Measurements from ENCODE around the gene EVC.

The EVC gene

GRCh38 chr4:5732158-5732557, 21.2 kb downstream of the EVC start:
- no peak for DNase-seq

GRCh38 chr4:5734853-5735252, 23.9 kb downstream of the EVC start:
- DNase-seq, result no peak

GRCh38 chr4:5735463-5735862, 24.5 kb downstream of the EVC start:
- no peak for DNase-seq

- no peak for DNase-seq
Observed at GRCh38 chr4:5738061-5738460, 27.1 kb downstream of the EVC start.

GRCh38 chr4:5742388-5742787, 31.4 kb downstream of the EVC start:
- no peak for DNase-seq

- DNase-seq, result no peak
Observed at GRCh38 chr4:5742968-5743367, 32.0 kb downstream of the EVC start.

- no peak for DNase-seq
Observed at GRCh38 chr4:5746250-5746649, 35.2 kb downstream of the EVC start.

- DNase-seq, result no peak
Observed at GRCh38 chr4:5746829-5747737, 36.1 kb downstream of the EVC start.

GRCh38 chr4:5747738-5748375, 36.9 kb downstream of the EVC start:
- DNase-seq, result no peak

GRCh38 chr4:5749568-5749967, 38.6 kb downstream of the EVC start:
- DNase-seq, result no peak

- no peak for DNase-seq
Observed at GRCh38 chr4:5750052-5750945, 39.3 kb downstream of the EVC start.

GRCh38 chr4:5750946-5751665, 40.1 kb downstream of the EVC start:
- DNase-seq, result no peak

GRCh38 chr4:5751666-5752375, 40.8 kb downstream of the EVC start:
- no peak for DNase-seq

- no peak for DNase-seq
Observed at GRCh38 chr4:5752376-5753184, 41.6 kb downstream of the EVC start.

GRCh38 chr4:5753366-5753765, 42.4 kb downstream of the EVC start:
- DNase-seq, result no peak

GRCh38 chr4:5753766-5754528, 42.9 kb downstream of the EVC start:
- DNase-seq, result no peak

- DNase-seq, result no peak
Observed at GRCh38 chr4:5754529-5754881, 43.5 kb downstream of the EVC start.

GRCh38 chr4:5755161-5755560, 44.2 kb downstream of the EVC start:
- DNase-seq, result no peak

GRCh38 chr4:5755679-5756078, 44.7 kb downstream of the EVC start:
- no peak for DNase-seq

GRCh38 chr4:5756271-5756670, 45.3 kb downstream of the EVC start:
- DNase-seq, result no peak

Data from C1 segment of cervical spinal cord (tissue), 14 donors.